Ishikawa (cell line): Measurements from ENCODE around the gene FAT4.

Experiments used
- CEBPB ChIP-seq: IDR thresholded peaks from 2 replicates; pipeline ENCODE4 v1.6.1; 2012
- CREB1 ChIP-seq: IDR thresholded peaks from 2 replicates; pipeline ENCODE4 v1.6.1; 2012; ENCODE audit warnings: low read depth
- EGR1 ChIP-seq: IDR thresholded peaks from 2 replicates; pipeline ENCODE4 v1.6.1; 2012
- EP300 ChIP-seq: IDR thresholded peaks from 2 replicates; pipeline ENCODE4 v1.6.1; 2012; ENCODE audit warnings: borderline replicate concordance
- FOXM1 ChIP-seq: IDR thresholded peaks from 2 replicates; pipeline ENCODE4 v1.6.1; 2012; ENCODE audit warnings: low read depth, borderline replicate concordance
- NFIC ChIP-seq: IDR thresholded peaks from 2 replicates; pipeline ENCODE4 v1.6.1; 2012
- RAD21 ChIP-seq: IDR thresholded peaks from 2 replicates; pipeline ENCODE4 v1.6.1; 2012; ENCODE audit warnings: low read depth
- TAF1 ChIP-seq: IDR thresholded peaks from 2 replicates; pipeline ENCODE4 v1.6.1; 2012; ENCODE audit warnings: low read depth, mild to moderate bottlenecking
- TCF12 ChIP-seq: IDR thresholded peaks from 2 replicates; pipeline ENCODE4 v1.6.1; 2012; ENCODE audit warnings: low read depth
- TEAD4 ChIP-seq: IDR thresholded peaks from 2 replicates; pipeline ENCODE4 v1.6.1; 2012
- YY1 ChIP-seq: IDR thresholded peaks from 2 replicates; pipeline ENCODE4 v1.6.1; 2012; ENCODE audit warnings: low read depth
- ZBTB7A ChIP-seq: IDR thresholded peaks from 2 replicates; pipeline ENCODE4 v1.6.1; 2012; ENCODE audit warnings: low read depth
- TF ChIP-seq, protein P1 (sequence below): IDR thresholded peaks from 2 replicates; pipeline ENCODE4 v1.6.1; 2012
- TF ChIP-seq, protein P2 (sequence below): IDR thresholded peaks from 2 replicates; pipeline ENCODE4 v1.6.1; 2012; ENCODE audit warnings: low read depth, mild to moderate bottlenecking
- TF ChIP-seq, protein P3 (sequence below): IDR thresholded peaks from 2 replicates; pipeline ENCODE4 v1.6.1; 2012

The FAT4 gene

DNA sequence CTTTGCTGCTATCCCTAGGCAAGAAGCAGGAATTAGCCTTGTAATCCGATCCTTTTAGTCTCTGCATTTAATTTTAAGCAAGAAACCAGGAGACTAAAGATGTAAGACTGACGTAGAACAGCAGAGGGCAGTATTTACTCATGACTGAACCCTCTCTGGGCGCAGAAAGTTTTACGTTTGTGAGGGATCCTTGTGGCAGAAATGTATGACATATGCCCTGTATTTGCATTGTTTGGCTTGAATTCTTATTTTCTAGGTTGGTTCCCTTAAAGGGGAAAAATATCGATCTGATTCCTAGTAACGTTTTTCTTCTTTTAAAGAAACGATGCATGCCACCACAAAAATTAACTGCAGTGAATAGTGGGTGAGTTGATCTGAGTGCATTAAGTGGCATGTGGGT lies 1.3 kb upstream of the FAT4 start:
- TF ChIP-seq, protein P1, sequence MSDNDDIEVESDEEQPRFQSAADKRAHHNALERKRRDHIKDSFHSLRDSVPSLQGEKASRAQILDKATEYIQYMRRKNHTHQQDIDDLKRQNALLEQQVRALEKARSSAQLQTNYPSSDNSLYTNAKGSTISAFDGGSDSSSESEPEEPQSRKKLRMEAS, result no peak
- TF ChIP-seq EGR1 (no peak), TEAD4 (no peak), FOXM1 (peak; percentile 23; the same call in 1 of the 2 replicates), EP300 (no peak), ZBTB7A (no peak), RAD21 (peak; percentile 97), CREB1 (no peak), NFIC (no peak), CEBPB (no peak), TAF1 (no peak), YY1 (no peak), TCF12 (no peak)
- TF ChIP-seq, protein P2, sequence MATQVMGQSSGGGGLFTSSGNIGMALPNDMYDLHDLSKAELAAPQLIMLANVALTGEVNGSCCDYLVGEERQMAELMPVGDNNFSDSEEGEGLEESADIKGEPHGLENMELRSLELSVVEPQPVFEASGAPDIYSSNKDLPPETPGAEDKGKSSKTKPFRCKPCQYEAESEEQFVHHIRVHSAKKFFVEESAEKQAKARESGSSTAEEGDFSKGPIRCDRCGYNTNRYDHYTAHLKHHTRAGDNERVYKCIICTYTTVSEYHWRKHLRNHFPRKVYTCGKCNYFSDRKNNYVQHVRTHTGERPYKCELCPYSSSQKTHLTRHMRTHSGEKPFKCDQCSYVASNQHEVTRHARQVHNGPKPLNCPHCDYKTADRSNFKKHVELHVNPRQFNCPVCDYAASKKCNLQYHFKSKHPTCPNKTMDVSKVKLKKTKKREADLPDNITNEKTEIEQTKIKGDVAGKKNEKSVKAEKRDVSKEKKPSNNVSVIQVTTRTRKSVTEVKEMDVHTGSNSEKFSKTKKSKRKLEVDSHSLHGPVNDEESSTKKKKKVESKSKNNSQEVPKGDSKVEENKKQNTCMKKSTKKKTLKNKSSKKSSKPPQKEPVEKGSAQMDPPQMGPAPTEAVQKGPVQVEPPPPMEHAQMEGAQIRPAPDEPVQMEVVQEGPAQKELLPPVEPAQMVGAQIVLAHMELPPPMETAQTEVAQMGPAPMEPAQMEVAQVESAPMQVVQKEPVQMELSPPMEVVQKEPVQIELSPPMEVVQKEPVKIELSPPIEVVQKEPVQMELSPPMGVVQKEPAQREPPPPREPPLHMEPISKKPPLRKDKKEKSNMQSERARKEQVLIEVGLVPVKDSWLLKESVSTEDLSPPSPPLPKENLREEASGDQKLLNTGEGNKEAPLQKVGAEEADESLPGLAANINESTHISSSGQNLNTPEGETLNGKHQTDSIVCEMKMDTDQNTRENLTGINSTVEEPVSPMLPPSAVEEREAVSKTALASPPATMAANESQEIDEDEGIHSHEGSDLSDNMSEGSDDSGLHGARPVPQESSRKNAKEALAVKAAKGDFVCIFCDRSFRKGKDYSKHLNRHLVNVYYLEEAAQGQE, result no peak
- TF ChIP-seq, protein P3, sequence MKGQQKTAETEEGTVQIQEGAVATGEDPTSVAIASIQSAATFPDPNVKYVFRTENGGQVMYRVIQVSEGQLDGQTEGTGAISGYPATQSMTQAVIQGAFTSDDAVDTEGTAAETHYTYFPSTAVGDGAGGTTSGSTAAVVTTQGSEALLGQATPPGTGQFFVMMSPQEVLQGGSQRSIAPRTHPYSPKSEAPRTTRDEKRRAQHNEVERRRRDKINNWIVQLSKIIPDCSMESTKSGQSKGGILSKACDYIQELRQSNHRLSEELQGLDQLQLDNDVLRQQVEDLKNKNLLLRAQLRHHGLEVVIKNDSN, result no peak

DNA sequence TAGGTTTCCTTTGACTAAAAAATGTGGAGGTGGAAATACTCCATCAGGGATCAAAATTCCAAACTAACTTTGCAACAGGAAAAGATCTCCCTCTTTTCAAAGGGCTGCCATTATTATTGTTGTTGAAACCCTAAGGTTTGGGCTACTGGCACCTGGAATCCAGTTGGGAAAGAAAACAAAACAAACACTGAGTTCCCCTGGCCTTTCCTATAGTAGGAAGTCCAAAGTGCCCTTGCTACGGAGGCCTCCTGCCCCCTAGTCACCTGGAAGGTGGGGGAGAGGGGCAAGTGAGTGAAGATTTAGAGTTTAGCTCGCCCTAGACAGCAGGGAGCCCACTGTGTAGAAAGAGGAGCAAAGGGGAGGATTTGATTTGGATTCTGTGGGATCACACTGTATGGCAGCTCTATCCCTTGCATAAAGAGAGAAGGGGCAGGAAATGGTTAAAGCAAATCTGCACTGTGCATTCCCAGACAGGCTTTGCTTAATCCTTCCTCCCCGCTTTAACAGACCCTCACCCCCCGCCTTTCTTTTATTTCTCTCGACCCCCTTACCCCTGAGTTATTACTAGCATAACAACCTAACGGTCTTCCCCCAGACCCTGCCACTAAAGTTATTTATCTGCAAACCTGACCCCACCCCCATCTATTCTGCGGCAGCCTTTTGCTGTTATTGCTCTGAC lies 627 bp upstream of the FAT4 start:
- TF ChIP-seq TEAD4 (no peak), ZBTB7A (peak; percentile 18; the same call in 1 of the 2 replicates), FOXM1 (no peak), EP300 (no peak)

DNA sequence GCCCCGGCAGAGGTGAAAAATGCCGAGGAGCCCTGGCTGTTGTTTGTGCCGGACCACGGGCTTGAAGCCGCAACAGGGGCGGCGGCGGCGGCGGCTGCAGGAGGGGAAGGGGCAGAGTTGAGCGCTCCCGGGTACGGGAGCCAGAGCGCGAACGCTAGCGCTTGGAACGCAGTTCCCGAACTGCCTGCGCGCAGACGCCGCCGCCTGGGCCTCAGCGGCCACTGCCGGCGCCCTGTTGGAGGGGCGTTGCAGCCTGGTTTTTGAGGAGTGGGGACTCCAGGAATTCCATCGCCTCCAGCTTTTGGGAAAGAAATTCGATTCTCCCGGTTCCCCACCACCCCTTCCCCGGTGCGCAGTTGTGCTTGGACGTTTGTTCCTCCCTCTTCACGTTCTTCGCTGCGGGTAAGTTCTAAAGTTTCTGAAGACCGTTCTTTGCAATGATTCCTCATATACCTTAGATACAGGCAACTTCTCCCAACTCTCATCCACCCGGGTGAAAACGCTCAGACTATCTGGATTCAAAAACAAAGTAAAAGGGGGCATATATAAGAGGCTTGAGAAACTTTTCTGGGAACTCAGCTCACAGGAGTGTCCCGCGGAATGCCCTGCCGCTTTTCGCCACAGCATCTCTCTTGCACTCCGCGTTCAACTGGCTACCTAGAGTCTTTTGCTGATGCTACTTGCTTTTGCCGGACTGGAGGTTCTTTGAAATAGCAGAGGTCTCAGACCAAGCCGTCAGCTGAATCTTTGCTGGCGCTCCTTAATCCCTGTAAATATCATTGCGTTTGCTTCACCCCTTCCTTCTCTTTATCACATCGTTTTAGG lies 1.0 kb downstream of the FAT4 start:
- TF ChIP-seq CEBPB (no peak), EGR1 (no peak), RAD21 (no peak), EP300 (no peak), TAF1 (no peak), CREB1 (no peak), NFIC (no peak), ZBTB7A (no peak), YY1 (no peak), TCF12 (no peak)
- TF ChIP-seq, protein P2, result no peak

DNA sequence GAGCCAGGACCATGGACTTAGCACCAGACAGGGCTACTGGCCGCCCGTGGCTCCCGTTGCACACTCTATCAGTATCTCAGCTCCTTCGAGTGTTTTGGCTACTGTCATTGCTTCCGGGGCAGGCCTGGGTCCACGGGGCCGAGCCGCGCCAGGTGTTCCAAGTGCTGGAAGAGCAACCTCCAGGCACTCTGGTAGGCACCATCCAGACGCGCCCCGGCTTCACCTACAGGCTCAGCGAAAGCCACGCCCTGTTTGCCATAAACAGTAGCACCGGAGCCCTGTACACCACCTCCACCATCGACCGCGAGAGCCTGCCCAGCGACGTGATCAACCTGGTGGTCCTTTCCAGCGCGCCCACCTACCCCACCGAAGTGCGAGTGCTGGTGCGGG lies 1.6 kb downstream of the FAT4 start:
- no peak for TF ChIP-seq NFIC
- TF ChIP-seq CEBPB, result no peak
- TF ChIP-seq, protein P1, result no peak
- no peak for TF ChIP-seq EP300
- TF ChIP-seq EGR1, result no peak
- TF ChIP-seq TAF1, result no peak
- TF ChIP-seq TEAD4, result no peak
- TF ChIP-seq CREB1, result no peak
- TF ChIP-seq, protein P3, result no peak
- TF ChIP-seq YY1, result no peak

DNA sequence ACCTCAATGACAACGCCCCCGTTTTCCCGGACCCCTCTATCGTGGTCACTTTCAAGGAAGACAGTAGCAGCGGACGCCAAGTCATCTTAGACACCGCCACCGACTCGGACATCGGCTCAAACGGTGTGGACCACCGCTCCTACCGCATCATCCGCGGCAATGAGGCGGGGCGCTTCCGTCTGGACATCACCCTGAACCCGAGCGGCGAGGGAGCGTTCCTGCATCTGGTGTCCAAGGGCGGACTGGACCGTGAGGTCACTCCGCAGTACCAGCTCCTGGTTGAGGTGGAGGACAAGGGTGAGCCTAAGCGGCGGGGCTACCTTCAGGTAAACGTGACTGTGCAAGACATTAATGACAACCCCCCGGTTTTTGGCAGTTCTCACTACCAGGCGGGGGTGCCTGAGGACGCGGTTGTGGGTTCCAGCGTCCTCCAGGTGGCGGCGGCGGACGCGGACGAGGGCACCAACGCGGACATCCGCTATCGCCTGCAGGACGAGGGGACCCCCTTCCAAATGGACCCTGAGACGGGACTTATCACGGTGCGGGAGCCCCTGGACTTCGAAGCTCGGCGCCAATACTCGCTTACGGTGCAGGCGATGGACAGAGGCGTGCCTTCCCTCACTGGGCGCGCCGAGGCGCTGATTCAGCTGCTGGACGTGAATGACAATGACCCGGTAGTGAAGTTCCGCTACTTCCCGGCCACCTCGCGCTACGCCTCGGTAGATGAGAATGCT lies 2.2 kb downstream of the FAT4 start:
- no peak for TF ChIP-seq EP300
- no peak for TF ChIP-seq RAD21
